PC-9 (cell line): ENCODE measurements around the gene MORN4.

Experiments used
- EZH2 ChIP-seq: fragments of 200-600 bp; sonication (generic); IDR thresholded peaks from 2 replicates; pipeline ENCODE4 v1.8.0; 2017; ENCODE audit warnings: antibody characterized with exemption, low read depth
- TF ChIP-seq, protein P1 (sequence below): fragments of 200-600 bp; sonication (generic); conservative IDR thresholded peaks from 2 replicates; pipeline ENCODE4 v1.6.1; 2017; ENCODE audit warnings: mixed run types, antibody characterized with exemption, mild to moderate bottlenecking, moderate library complexity

DNA sequence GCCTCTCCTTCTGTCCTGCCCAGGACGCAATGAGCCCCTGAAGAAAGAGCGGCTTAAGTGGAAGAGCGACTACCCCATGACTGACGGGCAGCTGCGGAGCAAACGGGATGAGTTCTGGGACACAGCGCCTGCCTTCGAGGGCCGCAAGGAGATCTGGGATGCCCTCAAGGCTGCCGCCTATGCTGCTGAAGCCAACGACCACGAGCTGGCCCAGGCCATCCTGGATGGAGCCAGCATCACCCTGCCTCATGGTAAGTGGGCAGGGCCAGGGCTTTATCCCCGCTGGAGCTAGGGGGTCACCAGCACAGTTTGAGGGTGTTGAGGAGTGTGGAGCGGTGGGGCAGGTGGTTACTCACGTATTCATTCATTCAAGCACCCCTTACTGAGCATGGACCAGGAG lies 65.4 kb downstream of the MORN4 start:
- TF ChIP-seq, protein P1, sequence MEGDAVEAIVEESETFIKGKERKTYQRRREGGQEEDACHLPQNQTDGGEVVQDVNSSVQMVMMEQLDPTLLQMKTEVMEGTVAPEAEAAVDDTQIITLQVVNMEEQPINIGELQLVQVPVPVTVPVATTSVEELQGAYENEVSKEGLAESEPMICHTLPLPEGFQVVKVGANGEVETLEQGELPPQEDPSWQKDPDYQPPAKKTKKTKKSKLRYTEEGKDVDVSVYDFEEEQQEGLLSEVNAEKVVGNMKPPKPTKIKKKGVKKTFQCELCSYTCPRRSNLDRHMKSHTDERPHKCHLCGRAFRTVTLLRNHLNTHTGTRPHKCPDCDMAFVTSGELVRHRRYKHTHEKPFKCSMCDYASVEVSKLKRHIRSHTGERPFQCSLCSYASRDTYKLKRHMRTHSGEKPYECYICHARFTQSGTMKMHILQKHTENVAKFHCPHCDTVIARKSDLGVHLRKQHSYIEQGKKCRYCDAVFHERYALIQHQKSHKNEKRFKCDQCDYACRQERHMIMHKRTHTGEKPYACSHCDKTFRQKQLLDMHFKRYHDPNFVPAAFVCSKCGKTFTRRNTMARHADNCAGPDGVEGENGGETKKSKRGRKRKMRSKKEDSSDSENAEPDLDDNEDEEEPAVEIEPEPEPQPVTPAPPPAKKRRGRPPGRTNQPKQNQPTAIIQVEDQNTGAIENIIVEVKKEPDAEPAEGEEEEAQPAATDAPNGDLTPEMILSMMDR, result no peak
- TF ChIP-seq EZH2, result no peak
